Left lung (tissue), 10 donors: Measurements from ENCODE around the gene SPRR3. TPM values are rescaled to one million over a fixed set of nuclear protein-coding genes. Genes with fewer than 3 reads are reported as not detected.

Experiments
- ATAC-seq: fragments of 200-7000 bp; cut with Tn5 transposase; one replicate; pipeline ENCODE4 v1.9.1; 2020; ENCODE audit warnings: moderate library complexity
- DNase-seq, 4 donors: peaks; one replicate each; pipeline ENCODE4 v3.0.0-alpha.2; 2013 to 2020
- H3K27ac ChIP-seq, 2 donors: fragments of 200-600 bp; sonication (generic) in 1 of 2; one replicate each; pipeline versions ENCODE4 v1.5.0 to v1.8.0; 2020 to 2021
- H3K27me3 ChIP-seq, 2 donors: fragments of 200-600 bp; sonication (generic) in 1 of 2; one replicate each; pipeline versions ENCODE4 v1.5.0 to v1.8.0; 2020 to 2021
- H3K36me3 ChIP-seq, 2 donors: fragments of 200-600 bp; sonication (generic) in 1 of 2; one replicate each; pipeline versions ENCODE4 v1.5.0 to v1.8.0; 2020 to 2021
- H3K4me1 ChIP-seq, 2 donors: fragments of 200-600 bp; one replicate each; pipeline ENCODE4 v1.8.0; 2021
- H3K4me3 ChIP-seq, 2 donors: fragments of 200-600 bp; sonication (generic) in 1 of 2; one replicate each; pipeline versions ENCODE4 v1.5.0 to v1.8.0; 2020 to 2021; ENCODE audit warnings: mild to moderate bottlenecking in 1 of 2
- H3K9me3 ChIP-seq, 2 donors: fragments of 200-600 bp; sonication (generic) in 1 of 2; one replicate each; pipeline versions ENCODE4 v1.5.0 to v1.8.0; 2020 to 2021
- CTCF ChIP-seq, 2 donors: fragments of 200-600 bp; sonication (generic) in 1 of 2; IDR thresholded peaks; one replicate each; pipeline versions ENCODE4 v1.5.0 to v1.8.0; 2021; ENCODE audit warnings: antibody characterized with exemption in 2 of 2
- intact Hi-C, 2 donors: fragments of 100-400 bp; cut with DNase I; formaldehyde crosslinking; loops; one replicate each; pipeline versions ENCODE4 v1.11.2 to v1.14.2; 2022
- polyA plus RNA-seq, 6 donors: library from polyadenylated mRNA; unstranded; fragments of 120-200 nt; gene quantifications; one replicate each; pipeline ENCODE4 v1.2.1, GENCODE V29; 2013; ENCODE audit not compliant: insufficient read length in 6 of 6
- total RNA-seq, 2 donors: library from RNA; stranded (reverse); fragmentation: NEBNext Ultra II Directional; extraction: Animal tissue kit (Norgen Biotek cat#: 25700); gene quantifications; one replicate each; pipeline ENCODE4 v1.2.1, GENCODE V29; 2021
- donor health status: DM: no; HTN: yes; CAD: no.
- donor health status: DM: no; HTN: no; CAD: no.

SPRR3 gene
- total and polyA plus RNA-seq, 8 donors: 0.24 to 0.55 (median 0.29) TPM; not detected in 4

GRCh38 chr1:153028766-153029165, 27.2 kb downstream of the SPRR3 start:
- intact Hi-C loops: no loop called here
- no peaks in the 10 kb centered on the region for H3K9me3 ChIP-seq
- no peak overlapping the region for H3K27ac ChIP-seq
- no peaks in the 10 kb centered on the region for H3K27me3 ChIP-seq
- H3K4me3 ChIP-seq: no peak overlapping the region
- no peak for TF ChIP-seq CTCF (IDR thresholded peaks at IDR 0.05)
- ATAC-seq: no peak
- no peaks in the 10 kb centered on the region for H3K36me3 ChIP-seq
- H3K4me1 ChIP-seq: no peaks in the 10 kb centered on the region
- DNase-seq: no peak

GRCh38 chr1:153030895-153031294, 29.3 kb downstream of the SPRR3 start, which contains the start of gene SPRR1B:
TSS of gene SPRR1B (plus strand) at chr1:153031203. CDS start at chr1:153032346, 1,143 bp downstream.
- Histone ChIP-seq H3K27me3 (no peaks in the 10 kb centered on the region), H3K27ac (no peak within 1 kb of the TSS)
- ATAC-seq: no peak

GRCh38 chr1:153032073-153032472, 30.5 kb downstream of the SPRR3 start:
- H3K4me3 ChIP-seq: no peak overlapping the region
- no peak overlapping the region for H3K27ac ChIP-seq
- H3K4me1 ChIP-seq: no peaks in the 10 kb centered on the region
- no peaks in the 10 kb centered on the region for H3K9me3 ChIP-seq
- TF ChIP-seq CTCF (IDR thresholded peaks at IDR 0.05): no peak
- H3K27me3 ChIP-seq: no peaks in the 10 kb centered on the region
- intact Hi-C loops: no loop called here
- DNase-seq (no peak), ATAC-seq (no peak)
- no peaks in the 10 kb centered on the region for H3K36me3 ChIP-seq

More at GRCh38 chr1:153030895-153031294, 29.3 kb downstream of the SPRR3 start, which contains the start of gene SPRR1B:
- no peaks in the 10 kb centered on the region for H3K36me3 ChIP-seq
- no peak within 1 kb of the TSS for H3K4me3 ChIP-seq
- DNase-seq: no peak
- H3K4me1 ChIP-seq: no peaks in the 10 kb centered on the region
- no peak for TF ChIP-seq CTCF (IDR thresholded peaks at IDR 0.05)
- intact Hi-C loops: no loop called here
- no peaks in the 10 kb centered on the region for H3K9me3 ChIP-seq

GRCh38 chr1:153032677-153033308, 31.2 kb downstream of the SPRR3 start:
- TF ChIP-seq CTCF (IDR thresholded peaks at IDR 0.05): no peak
- H3K36me3 ChIP-seq: no peaks in the 10 kb centered on the region
- H3K4me3 ChIP-seq: no peak overlapping the region
- DNase-seq: no peak
- ATAC-seq: peak; percentile 98
- no peak overlapping the region for H3K27ac ChIP-seq
- H3K9me3 ChIP-seq: no peaks in the 10 kb centered on the region
- intact Hi-C loops: no loop called here
- H3K27me3 ChIP-seq: no peaks in the 10 kb centered on the region
- no peaks in the 10 kb centered on the region for H3K4me1 ChIP-seq

GRCh38 chr1:153035211-153035610, 33.7 kb downstream of the SPRR3 start:
- TF ChIP-seq CTCF (IDR thresholded peaks at IDR 0.05): no peak
- Histone ChIP-seq H3K27me3 (no peaks in the 10 kb centered on the region), H3K4me1 (no peaks in the 10 kb centered on the region), H3K27ac (no peak overlapping the region), H3K36me3 (no peaks in the 10 kb centered on the region), H3K4me3 (no peak overlapping the region), H3K9me3 (no peaks in the 10 kb centered on the region)
- intact Hi-C loops: no loop called here
- DNase-seq (no peak), ATAC-seq (no peak)
